Measurements from ENCODE around the gene FADS2. TPM values are rescaled to one million over a fixed set of nuclear protein-coding genes. Genes with fewer than 3 reads are reported as not detected.

The FADS2 gene
- total RNA-seq, 1 experiment from 2014 or later = 246 TPM

GRCh38 chr11:61869708-61870451, 41.8 kb downstream of the FADS2 start:
- H3K9me3 ChIP-seq (ENCODE audit: low read length) = no peaks in the 10 kb centered on the region
- ATAC-seq (no peak), DNase-seq (no peak)
- no peaks in the 10 kb centered on the region for H4K20me1 ChIP-seq (ENCODE audit: low read length)
- H3K4me3 ChIP-seq (ENCODE audit: low read length) = no peak overlapping the region
- no peaks in the 10 kb centered on the region for H3K79me2 ChIP-seq (ENCODE audit: low read length)
- H3K4me2 ChIP-seq (ENCODE audit: low read length) = no peak overlapping the region
- no peak overlapping the region for H3K9ac ChIP-seq (ENCODE audit: low read length)
- intact Hi-C loops (cut with micrococcal nuclease) = loop anchor here (2.0 to 10.0 kb wide), 2 partner anchors 79 to 335 kb away; partner anchors contain the start of gene SCGB2A1
- TF ChIP-seq EZH2phosphoT487 (IDR thresholded peaks at IDR 0.05; ENCODE audit: borderline replicate concordance, low read length) (no peak), CTCF (conservative IDR thresholded peaks at IDR 0.05; ENCODE audit: low read depth, low read length) (no peak), EZH2 (IDR thresholded peaks at IDR 0.05; ENCODE audit: low read length, unreplicated experiment) (no peak)
- ChIA-PET CTCF (interaction anchor here (0.5 to 2.2 kb wide), 8 partner anchors 73 to 238 kb away, joined by 3 to 13 read pairs (median 4); partner anchors contain the start of genes FEN1 and TMEM258), POLR2A (ENCODE audit: unreplicated experiment) (no interaction called here)
- H3K36me3 ChIP-seq (ENCODE audit: low read depth, low read length) = no peaks in the 10 kb centered on the region; the same call in 1 of the 2 replicates
- peaks cover 3% of the 10 kb centered on the region; the same call in 1 of the 2 replicates for H3K4me1 ChIP-seq (ENCODE audit: insufficient read depth, low read length)
- H3F3A ChIP-seq (ENCODE audit: low read length, unreplicated experiment) = no peaks in the 10 kb centered on the region
- no peaks in the 10 kb centered on the region for H3K9me2 ChIP-seq (replicated peaks; ENCODE audit: low read length)
- H2AFZ ChIP-seq (ENCODE audit: low read length) = no peak overlapping the region
- H3K27me3 ChIP-seq (ENCODE audit: low read length) = no peaks in the 10 kb centered on the region
- no TSS peak for BruUV-seq (replicated peaks)
- no peak overlapping the region for H3K27ac ChIP-seq (ENCODE audit: low read length)

GRCh38 chr11:61870541-61871031, 42.5 kb downstream of the FADS2 start:
- TF ChIP-seq CTCF (conservative IDR thresholded peaks at IDR 0.05; ENCODE audit: low read depth, low read length) (no peak), EZH2 (IDR thresholded peaks at IDR 0.05; ENCODE audit: low read length, unreplicated experiment) (no peak), EZH2phosphoT487 (IDR thresholded peaks at IDR 0.05; ENCODE audit: borderline replicate concordance, low read length) (no peak)
- H3K4me2 ChIP-seq (ENCODE audit: low read length) = peak overlapping the region; percentile 81
- H4K20me1 ChIP-seq (ENCODE audit: low read length) = no peaks in the 10 kb centered on the region
- CTCF ChIA-PET = interaction anchor here (0.5 to 2.2 kb wide), 12 partner anchors 27 to 238 kb away, joined by 3 to 13 read pairs (median 4); partner anchors contain the start of genes FEN1 and TMEM258
- intact Hi-C loops (cut with micrococcal nuclease) = loop anchor here (1.0 to 10.0 kb wide), 5 partner anchors 73 to 334 kb away; partner anchors contain the start of gene SCGB2A1
- DNase-seq (no peak), ATAC-seq (peak; percentile 3)
- no TSS peak for BruUV-seq (replicated peaks)
- H3K9ac ChIP-seq (ENCODE audit: low read length) = no peak overlapping the region
- peaks cover 3% of the 10 kb centered on the region; the same call in 1 of the 2 replicates for H3K4me1 ChIP-seq (ENCODE audit: insufficient read depth, low read length)
- no peak overlapping the region for H3K4me3 ChIP-seq (ENCODE audit: low read length)
- H3K9me3 ChIP-seq (ENCODE audit: low read length) = no peaks in the 10 kb centered on the region
- H2AFZ ChIP-seq (ENCODE audit: low read length) = peak overlapping the region; percentile 74
- H3K79me2 ChIP-seq (ENCODE audit: low read length) = no peaks in the 10 kb centered on the region
- no peak overlapping the region for H3K27ac ChIP-seq (ENCODE audit: low read length)
- H3F3A ChIP-seq (ENCODE audit: low read length, unreplicated experiment) = no peaks in the 10 kb centered on the region
- POLR2A ChIA-PET (ENCODE audit: unreplicated experiment) = no interaction called here
- H3K36me3 ChIP-seq (ENCODE audit: low read depth, low read length) = no peaks in the 10 kb centered on the region
- no peaks in the 10 kb centered on the region for H3K27me3 ChIP-seq (ENCODE audit: low read length)
- H3K9me2 ChIP-seq (replicated peaks; ENCODE audit: low read length) = no peaks in the 10 kb centered on the region
